K562 (cell line): ENCODE data around the gene IKZF3. TPM values are rescaled to one million over a fixed set of nuclear protein-coding genes. Genes with fewer than 3 reads are reported as not detected.

Source experiments
- E4F1 ChIP-seq: fragments of 250-450 bp; sonication (Bioruptor Pico); IDR thresholded peaks from 2 replicates; pipeline ENCODE4 v1.5.0; 2021; ENCODE audit warnings: mild to moderate bottlenecking, borderline replicate concordance
- GATAD2B ChIP-seq: fragments of 450-650 bp; IDR thresholded peaks from 2 replicates; pipeline ENCODE4 v1.6.1; 2017; ENCODE audit warnings: mild to moderate bottlenecking, borderline replicate concordance
- NR1H2 ChIP-seq: sonication (generic); formaldehyde crosslinking; IDR thresholded peaks from 2 replicates; pipeline ENCODE4 v1.4.0; 2020; ENCODE audit warnings: mild to moderate bottlenecking, missing genetic modification reagents
- NRF1 ChIP-seq, 2 experiments: fragments of 450-650 bp; IDR thresholded peaks in 1 of 2; conservative IDR thresholded peaks in 1 of 2; 2 replicates each; pipeline ENCODE4 v1.6.1; 2014; ENCODE audit warnings: mild to moderate bottlenecking in 2 of 2
- POLR2AphosphoS2 ChIP-seq: IDR thresholded peaks from 2 replicates; pipeline ENCODE4 v1.6.1; 2012; ENCODE audit warnings: low read length, improper control_type of control experiment
- PRDM10 ChIP-seq: fragments of 450-650 bp; IDR thresholded peaks from 2 replicates; pipeline ENCODE4 v1.6.1; 2018; ENCODE audit not compliant: partially characterized antibody
- RERE ChIP-seq: sonication (generic); formaldehyde crosslinking; IDR thresholded peaks from 2 replicates; pipeline ENCODE4 v1.8.0; 2023; ENCODE audit warnings: missing genetic modification reagents, mild to moderate bottlenecking, borderline replicate concordance
- SIN3A ChIP-seq, 2 experiments: fragments of 150-350 bp in 1 of 2; IDR thresholded peaks; 2 replicates each; pipeline ENCODE4 v1.6.1; 2011 to 2016; ENCODE audit warnings: borderline replicate concordance in 2 of 2, low read depth in 2 of 2, low read length in 2 of 2, mild to moderate bottlenecking in 2 of 2, moderate library complexity in 2 of 2; ENCODE audit not compliant: control insufficient read depth in 1 of 2
- ZNF77 ChIP-seq: fragments of 250-450 bp; sonication (Bioruptor Pico); IDR thresholded peaks from 2 replicates; pipeline ENCODE4 v1.5.0; 2020
- polyA plus RNA-seq, 8 experiments: library from polyadenylated mRNA; depleted of rRNA in 4 of 8; stranded (reverse) in 5 of 8; unstranded in 3 of 8; fragments of >200 nt; fragmentation: Nextera tagmentation in 2 of 8; fragmentation: Illumina TruSeq in 1 of 8; extraction: Ambion mirVana in 2 of 8; extraction: Trizol in 1 of 8; gene quantifications; 2 replicates each; pipeline versions ENCODE4 v1.2.1 to v1.2.3, GENCODE V29; 2011 to 2014; ENCODE audit warnings: inconsistent platforms in 1 of 8, missing spikeins in 1 of 8
- total RNA-seq, 7 experiments: library from RNA; depleted of rRNA in 6 of 7; stranded (reverse); fragments of >200 nt in 6 of 7; fragmentation: Illumina TruSeq in 2 of 7; extraction: Trizol in 2 of 7; gene quantifications; 2 replicates each; pipeline versions ENCODE4 v1.2.1 to v1.2.3, GENCODE V29; 2011 to 2021; ENCODE audit warnings: low replicate concordance in 1 of 7
- TF ChIP-seq, protein P1 (sequence below): fragments of 250-450 bp; sonication (Bioruptor Pico); IDR thresholded peaks from 2 replicates; pipeline ENCODE4 v1.4.0; 2020; ENCODE audit warnings: mild to moderate bottlenecking, moderate library complexity

Gene IKZF3
- total and polyA plus RNA-seq, 9 of the 15 experiments (the other 6 are each of a cell fraction or from before 2014, with no cell fraction given): 0.06 to 1.6 (median 0.62) TPM

DNA sequence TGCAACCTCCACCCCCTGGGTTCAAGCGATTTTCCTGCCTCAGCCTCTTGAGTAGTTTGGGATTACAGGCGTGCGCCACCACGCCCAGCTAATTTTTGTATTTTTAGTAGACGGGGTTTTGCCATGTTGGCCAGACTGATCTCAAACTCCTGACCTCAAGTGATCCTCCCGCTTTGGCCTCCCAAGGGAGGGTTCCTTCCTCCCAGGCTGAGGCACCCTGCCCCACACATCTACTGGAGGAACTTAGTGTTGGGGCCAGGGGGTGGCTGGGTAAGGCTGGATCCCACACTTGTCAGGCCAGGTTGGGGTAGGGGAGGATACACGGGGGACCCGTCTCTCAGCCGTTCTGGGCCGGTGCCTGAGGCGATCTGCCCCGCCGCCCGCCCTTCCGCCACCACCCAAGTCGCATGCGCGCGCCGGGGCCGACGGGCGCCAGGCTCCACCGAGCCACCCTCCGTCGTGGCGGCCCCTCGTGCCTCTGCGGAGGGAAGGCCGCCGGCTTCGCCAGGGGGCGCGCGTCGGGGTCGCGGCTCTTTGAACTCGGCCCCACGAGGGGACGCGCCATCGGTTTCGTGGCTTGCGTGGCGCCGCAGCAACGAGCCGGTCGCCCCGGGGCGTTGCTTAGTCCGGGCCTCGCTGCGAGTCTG, 110.5 kb downstream of the IKZF3 start (continued):
- 0 out of 2 replicates have a peak, but pooled peaks have one; percentile 61 for TF ChIP-seq E4F1 (CRISPR knock-in tag)
- TF ChIP-seq RERE (CRISPR knock-in tag): no peak
- TF ChIP-seq, protein P1, sequence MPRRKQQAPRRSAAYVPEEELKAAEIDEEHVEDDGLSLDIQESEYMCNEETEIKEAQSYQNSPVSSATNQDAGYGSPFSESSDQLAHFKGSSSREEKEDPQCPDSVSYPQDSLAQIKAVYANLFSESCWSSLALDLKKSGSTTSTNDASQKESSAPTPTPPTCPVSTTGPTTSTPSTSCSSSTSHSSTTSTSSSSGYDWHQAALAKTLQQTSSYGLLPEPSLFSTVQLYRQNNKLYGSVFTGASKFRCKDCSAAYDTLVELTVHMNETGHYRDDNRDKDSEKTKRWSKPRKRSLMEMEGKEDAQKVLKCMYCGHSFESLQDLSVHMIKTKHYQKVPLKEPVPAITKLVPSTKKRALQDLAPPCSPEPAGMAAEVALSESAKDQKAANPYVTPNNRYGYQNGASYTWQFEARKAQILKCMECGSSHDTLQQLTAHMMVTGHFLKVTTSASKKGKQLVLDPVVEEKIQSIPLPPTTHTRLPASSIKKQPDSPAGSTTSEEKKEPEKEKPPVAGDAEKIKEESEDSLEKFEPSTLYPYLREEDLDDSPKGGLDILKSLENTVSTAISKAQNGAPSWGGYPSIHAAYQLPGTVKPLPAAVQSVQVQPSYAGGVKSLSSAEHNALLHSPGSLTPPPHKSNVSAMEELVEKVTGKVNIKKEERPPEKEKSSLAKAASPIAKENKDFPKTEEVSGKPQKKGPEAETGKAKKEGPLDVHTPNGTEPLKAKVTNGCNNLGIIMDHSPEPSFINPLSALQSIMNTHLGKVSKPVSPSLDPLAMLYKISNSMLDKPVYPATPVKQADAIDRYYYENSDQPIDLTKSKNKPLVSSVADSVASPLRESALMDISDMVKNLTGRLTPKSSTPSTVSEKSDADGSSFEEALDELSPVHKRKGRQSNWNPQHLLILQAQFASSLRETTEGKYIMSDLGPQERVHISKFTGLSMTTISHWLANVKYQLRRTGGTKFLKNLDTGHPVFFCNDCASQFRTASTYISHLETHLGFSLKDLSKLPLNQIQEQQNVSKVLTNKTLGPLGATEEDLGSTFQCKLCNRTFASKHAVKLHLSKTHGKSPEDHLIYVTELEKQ (CRISPR knock-in tag): no peak
- TF ChIP-seq GATAD2B: peak; percentile 51
- TF ChIP-seq ZNF77 (CRISPR knock-in tag): no peak
- no peak for TF ChIP-seq SIN3A (IDR thresholded peaks at IDR 0.05; ENCODE audit: borderline replicate concordance in 2 of 2, control insufficient read depth in 1 of 2, low read depth in 2 of 2, low read length in 2 of 2)
- TF ChIP-seq POLR2AphosphoS2: no peak
- TF ChIP-seq PRDM10: no peak
- no peak for TF ChIP-seq NR1H2 (CRISPR knock-in tag)
- TF ChIP-seq NRF1 (conservative IDR thresholded peaks at IDR 0.05 in 1 of 2, IDR thresholded peaks at IDR 0.05 in 1 of 2): peak; percentile 61 to 78
